MV-4-11 (cell line): Measurements from ENCODE around the gene DIMT1.

Experiments
- DNase-seq: peaks from one replicate; lab custom pipeline; 2025; lab: John Stamatoyannopoulos, UW

Gene DIMT1

DNA sequence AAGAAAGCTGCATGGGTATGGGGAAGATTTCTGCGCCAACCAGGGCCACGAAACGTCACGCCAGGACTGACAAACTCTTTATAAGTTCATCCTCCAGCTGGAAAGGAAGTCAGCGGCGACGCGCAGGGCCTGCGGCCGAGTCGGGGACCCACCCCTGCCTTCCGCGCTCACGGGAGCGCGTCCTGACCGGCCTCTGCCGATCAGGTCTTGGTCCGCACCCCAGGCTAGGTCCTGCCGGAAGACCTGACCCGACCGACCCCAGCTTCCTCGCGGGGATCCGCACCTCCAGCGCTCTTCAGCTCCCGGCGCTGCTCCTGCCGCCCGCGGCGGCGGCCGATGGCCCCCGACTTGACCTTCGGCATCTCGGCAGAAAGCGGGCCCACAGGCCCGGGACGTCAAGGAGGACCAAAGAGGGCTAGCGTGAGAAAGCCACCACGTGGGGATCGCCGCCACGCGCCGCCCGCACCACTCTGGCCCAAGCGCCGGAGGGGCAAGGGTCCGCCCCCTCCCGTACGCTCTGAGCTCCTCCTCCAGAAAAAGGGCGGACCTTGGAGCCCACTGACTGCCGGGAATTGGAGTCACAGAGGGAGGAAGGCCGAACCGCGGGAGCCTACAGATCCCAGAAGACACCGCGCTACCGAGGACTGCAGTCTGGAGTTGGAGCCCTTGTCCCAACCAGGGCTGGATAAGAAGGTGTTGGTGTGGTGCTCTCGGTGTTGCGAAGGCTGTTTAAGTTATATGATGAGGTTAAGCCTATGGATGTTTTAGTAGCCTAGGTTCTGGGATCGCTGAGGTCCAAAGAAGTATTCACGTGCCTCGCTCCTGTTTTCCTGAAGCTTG lies at the start of gene DIMT1:
Gene DIMT1, minus strand, starts transcription at position 495 of the 840 bp plus-strand sequence. Its CDS starts 133 bp downstream, at position 362.
- peak; percentile 98 for DNase-seq

DNA sequence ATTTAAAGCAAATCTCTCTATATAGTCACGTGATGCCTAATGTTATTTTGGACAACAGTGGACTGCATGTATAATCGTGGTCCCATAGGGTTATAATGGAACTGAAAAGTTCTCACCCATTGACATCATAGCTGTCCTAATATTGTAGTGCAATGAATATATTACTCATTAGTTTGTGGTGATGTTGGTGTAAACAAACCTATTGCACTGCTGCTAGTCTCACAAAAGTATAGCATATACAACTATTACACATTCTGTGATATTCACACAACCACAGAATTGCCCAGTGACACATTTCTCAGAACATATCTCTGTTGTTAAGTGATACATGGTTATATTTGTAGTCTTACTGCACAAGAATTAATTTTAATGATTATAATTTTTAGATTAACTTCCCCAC lies 46.6 kb upstream of the DIMT1 start:
- no peak for DNase-seq

GRCh38 chr5:62448528-62448927 lies 44.8 kb upstream of the DIMT1 start:
- DNase-seq = no peak

DNA sequence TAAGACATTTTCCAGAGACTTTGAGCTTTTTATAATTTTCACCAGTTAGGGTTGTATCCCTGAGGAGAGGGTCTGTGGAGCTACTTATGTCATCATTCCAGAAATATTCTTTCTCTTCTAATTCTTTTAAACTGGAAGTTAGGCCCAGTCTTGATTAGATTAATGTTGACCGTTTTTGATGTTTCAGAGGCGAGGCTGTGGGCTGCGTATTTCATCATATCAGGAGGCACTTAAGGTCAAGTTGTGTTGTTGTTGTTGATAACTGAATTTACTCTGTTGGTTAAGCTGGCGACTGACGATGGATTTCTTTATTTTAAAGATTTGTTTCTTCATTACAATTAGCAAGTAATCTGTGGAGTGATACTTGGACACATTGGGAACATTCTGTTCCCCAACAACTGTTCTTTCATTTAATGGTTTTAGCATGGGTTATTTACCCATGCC lies 28.9 kb upstream of the DIMT1 start:
- DNase-seq = peak; percentile 74

DNA sequence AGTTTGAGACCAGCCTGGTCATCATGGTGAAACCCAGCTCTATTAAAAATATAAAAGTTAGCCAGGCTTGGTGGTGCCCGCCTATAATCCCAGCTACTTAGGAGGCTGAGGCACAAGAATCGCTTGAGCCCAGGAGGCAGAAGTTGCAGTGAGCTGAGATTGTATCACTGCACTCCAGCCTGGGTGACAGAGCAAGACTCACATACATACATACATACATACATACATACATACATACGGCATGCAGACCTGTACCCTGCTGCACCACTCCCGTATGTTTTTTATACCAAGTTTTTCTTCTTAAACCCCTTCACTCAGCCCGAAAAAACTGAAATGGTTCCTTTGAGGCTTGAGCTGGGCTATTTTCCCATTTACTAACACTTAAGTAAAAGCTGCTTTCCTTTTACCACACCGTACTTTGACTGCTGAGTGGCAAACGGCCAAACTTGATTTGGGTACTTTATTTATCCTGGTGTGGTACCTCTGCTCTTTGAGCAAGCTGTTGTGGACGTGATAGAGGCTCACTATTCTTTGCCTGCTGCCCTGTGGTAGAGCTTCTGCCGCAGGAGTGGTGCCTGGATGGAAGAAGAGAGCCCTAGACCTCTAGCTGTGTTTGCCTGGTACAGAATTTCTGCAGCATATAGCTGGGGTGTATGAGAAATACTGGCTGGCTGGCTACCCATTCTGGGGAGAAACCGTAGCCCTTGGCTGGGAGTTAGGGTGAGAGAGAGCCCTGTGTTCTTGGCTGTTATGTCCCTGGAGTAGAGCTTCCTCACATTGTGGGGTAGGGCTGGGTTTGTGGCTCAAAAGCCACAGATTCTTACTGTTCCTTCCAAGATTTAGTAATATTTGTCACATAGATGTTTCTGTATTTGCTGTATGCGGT lies 28.3 kb upstream of the DIMT1 start:
- DNase-seq = peak; percentile 80

DNA sequence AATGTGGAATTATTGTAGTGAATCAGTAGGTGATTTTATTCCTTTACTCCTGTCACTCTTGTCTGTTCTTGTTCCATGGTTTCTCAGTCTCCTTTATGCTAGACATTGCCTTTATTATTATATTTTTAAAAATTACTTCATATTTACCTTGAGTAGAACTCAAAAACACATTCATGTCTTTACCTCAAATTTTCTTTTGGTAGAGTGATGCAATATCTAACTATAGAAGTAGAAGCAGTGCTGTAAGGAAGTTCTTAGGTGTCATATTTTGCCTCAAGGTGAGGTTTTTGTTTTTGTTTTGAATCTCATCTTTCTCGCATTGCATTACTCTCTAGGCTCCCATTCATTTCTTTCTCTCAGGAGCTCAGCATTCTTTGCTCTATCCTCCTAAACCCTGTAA lies 21.1 kb upstream of the DIMT1 start:
- no peak for DNase-seq

DNA sequence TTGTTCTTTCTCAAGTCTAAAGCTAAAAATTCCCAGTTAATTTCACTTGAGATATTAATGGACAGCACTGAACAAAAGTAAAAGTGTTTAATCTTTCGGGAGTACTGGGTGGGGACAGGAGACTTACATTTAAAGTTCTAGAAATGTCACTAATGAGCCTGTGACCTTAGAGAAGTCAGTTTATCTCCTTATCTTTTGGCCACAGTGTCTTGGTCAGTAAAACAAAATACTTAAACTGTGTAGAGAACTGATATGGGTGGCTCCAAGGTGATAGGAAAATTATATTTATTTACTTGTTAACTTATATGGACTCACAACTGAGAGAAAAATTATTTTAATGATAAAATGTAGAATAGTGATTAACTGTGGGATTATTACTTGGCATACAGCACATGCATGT lies 17.7 kb upstream of the DIMT1 start:
- DNase-seq = no peak

DNA sequence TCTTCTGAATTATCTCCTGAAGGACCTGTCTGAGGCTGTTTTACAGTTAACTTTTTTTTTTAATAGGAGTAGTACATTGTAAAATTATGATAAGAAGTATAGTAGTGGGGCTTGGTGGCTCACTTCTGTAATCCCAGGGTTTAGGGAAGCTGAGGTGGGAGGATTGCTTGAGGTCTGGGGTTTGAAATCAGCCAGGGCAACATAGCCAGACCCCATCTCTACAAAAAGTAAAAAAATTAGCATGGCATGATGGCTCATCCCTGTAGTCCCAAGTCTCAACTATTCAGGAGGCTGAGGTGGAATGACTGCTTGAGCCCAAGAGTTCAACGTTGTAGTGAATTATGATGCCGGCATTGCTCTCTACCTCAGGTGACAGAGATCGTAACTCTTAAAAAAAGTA lies 15.9 kb upstream of the DIMT1 start:
- DNase-seq = no peak

DNA sequence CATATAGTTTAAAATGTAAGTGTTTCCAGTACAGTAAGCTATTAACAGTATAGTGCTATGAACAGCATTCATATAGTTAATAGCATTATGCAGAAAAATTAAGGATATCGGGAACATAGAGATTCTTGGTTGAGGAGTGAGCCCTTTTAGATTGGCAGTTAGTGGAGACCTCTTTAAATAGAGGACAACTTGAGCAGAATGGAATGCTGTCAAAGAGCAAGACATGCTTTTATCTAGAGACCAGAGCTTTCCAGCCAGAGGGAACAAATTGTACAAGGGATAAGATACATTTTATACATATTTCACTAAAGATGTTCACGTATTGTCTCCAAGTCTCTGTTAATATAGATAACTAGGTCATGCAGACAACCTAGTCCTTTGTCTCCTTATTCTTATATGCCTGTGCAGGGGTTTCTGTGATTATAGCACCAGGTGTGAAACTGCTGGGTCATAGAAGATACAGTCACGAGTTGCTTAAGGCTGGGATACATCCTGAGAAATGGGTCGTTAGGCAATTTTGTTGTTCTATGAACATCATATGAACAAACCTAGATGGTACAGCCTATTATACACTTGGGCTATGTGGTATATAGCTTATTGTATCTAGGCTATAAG lies 14.9 kb upstream of the DIMT1 start:
- DNase-seq = no peak

DNA sequence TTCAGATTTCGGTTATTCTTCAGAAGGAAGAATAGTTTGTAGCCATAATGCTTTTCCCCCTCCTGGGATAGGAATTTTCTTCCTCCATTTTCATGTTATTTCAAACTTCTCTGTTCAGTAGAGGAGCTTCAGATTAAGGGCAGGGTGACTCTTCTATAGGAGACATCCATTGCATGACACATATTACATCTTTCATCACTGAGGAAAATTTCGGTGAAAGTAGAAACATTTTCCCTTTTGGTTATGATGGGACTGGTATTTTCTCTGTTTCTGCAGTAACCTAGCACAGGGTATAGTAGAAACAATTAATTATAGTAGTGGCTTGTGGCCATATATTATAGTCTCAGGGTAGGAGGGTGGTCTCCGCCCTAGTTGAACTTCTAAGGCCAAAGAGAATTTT lies 10.0 kb upstream of the DIMT1 start:
- no peak for DNase-seq

GRCh38 chr5:62412549-62413329 lies 9.0 kb upstream of the DIMT1 start, which contains the start of gene IPO11:
IPO11 (plus strand) TSS chr5:62412763; CDS start chr5:62437280, 24,517 bp downstream.
- DNase-seq = peak; percentile 99

DNA sequence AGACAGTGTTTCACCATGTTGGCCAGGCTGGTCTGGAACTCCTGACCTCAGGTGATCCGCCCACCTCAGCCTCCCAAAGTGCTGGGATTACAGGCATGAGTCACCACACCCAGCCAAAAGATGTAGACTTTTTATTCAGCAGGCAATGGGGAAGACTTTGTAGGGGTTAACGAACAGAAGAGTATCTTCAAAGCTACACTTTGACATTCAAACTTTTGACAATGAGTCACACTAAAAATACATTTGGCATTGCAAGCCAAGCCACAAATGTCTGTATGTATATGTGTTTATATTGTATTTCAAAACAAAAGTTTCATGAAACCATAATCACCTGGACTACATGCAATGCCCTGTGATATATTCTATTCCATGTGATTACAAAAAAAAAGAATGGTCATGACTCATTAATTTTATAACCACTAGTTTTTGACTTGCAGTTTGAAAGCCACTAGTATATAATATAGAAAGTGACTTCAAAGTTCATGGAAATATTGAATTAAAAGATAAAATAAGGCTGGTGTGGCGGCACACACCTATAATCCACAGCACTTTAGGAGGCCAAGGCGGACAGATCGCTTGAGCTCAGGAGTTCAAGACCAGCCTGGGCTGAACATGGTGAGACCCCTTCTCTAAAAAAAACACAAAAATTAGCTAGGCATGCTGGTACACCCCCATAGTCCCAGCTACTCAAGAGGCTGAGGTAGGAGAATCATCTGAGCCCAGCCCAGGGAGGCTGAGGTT lies 8.3 kb downstream of the DIMT1 start:
- DNase-seq = no peak

GRCh38 chr5:62386824-62387223 lies 16.9 kb downstream of the DIMT1 start:
- no peak for DNase-seq

GRCh38 chr5:62385816-62386400 lies 17.8 kb downstream of the DIMT1 start:
- DNase-seq = no peak

DNA sequence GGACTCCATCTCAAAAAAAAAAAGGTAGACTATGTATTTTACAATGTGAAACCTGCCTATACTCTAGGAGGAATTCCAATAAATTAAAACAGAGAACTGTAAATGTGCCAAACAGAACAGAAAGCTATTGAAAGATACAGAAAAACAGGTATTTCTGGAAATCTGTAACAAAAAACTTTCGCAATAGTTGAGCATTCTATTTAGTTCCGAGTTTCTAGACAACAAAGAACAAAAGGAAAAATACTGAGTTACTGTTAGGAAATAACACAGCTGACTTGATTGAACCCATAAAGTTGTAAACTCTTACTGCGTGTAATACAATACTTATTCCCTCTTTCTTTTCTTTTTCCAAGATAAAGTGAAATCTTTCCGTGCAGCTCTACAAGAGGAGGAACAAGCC lies 18.6 kb downstream of the DIMT1 start:
- DNase-seq = no peak

- DNase-seq = no peak
Observed at GRCh38 chr5:62376064-62376463, 27.6 kb downstream of the DIMT1 start.

- DNase-seq = no peak
Observed at GRCh38 chr5:62375627-62376026, 28.1 kb downstream of the DIMT1 start.

GRCh38 chr5:62374090-62374489 lies 29.6 kb downstream of the DIMT1 start:
- DNase-seq = no peak

DNA sequence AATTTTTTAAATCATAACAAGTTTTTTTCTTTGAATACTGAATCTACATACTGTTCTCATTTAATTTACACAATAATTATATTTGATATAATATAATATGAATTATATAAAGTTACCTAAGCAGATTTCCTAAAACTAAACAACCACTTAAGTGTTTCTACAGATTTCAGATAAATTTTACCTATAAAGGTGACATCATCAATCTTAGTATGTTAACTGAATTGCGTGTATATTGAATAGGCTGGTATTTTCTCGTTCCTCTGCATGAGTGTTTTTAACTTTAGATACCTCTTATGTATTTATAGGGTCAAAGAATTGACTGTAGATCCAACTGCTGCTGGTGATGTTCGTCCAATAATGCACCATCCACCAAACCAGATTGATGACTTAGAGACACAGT lies 30.3 kb downstream of the DIMT1 start:
- no peak for DNase-seq

GRCh38 chr5:62372600-62372999 lies 31.1 kb downstream of the DIMT1 start:
- no peak for DNase-seq

- DNase-seq = no peak
Observed at GRCh38 chr5:62371409-62371808, 32.3 kb downstream of the DIMT1 start.
